Nephron (organoid): ENCODE measurements around the gene HPDL.

ENCODE experiments used
- H3K27ac Mint-ChIP-seq, 3 experiments: 2 replicates each; pipeline ENCODE4 v1.8.0; 2020; ENCODE audit warnings: mixed read lengths in 3 of 3, mild to moderate bottlenecking in 2 of 3, moderate library complexity in 1 of 3
- H3K27me3 Mint-ChIP-seq: 2 replicates; pipeline ENCODE4 v1.8.0; 2021; ENCODE audit warnings: low read depth, mild to moderate bottlenecking, moderate library complexity, mixed read lengths
- H3K36me3 Mint-ChIP-seq: 2 replicates; pipeline ENCODE4 v1.8.0; 2020; ENCODE audit warnings: low read depth, mixed read lengths
- H3K4me1 Mint-ChIP-seq: 2 replicates; pipeline ENCODE4 v1.8.0; 2020; ENCODE audit warnings: mixed read lengths
- H3K4me3 Mint-ChIP-seq, 3 experiments: 2 replicates each; pipeline ENCODE4 v1.8.0; 2020; ENCODE audit warnings: mild to moderate bottlenecking in 3 of 3, mixed read lengths in 3 of 3, moderate library complexity in 2 of 3
- H3K9me3 Mint-ChIP-seq: 2 replicates; pipeline ENCODE4 v1.8.0; 2020; ENCODE audit warnings: mixed read lengths
- TF ChIP-seq, protein P1 (sequence below), 3 experiments: fragments of 200-600 bp; sonication (generic); IDR thresholded peaks; one replicate each; pipeline ENCODE4 v1.5.0; 2021; ENCODE audit warnings: antibody characterized with exemption in 3 of 3; ENCODE audit not compliant: unreplicated experiment in 3 of 3

The HPDL gene

GRCh38 chr1:45345014-45345413 is 18.3 kb downstream of the HPDL start:
- Mint-ChIP-seq H3K4me3 (peak overlapping the region in 1 of 3 experiments; percentile 25), H3K27me3 (peaks cover 4% of the 10 kb centered on the region), H3K36me3 (peaks cover 40% of the 10 kb centered on the region), H3K9me3 (no peaks in the 10 kb centered on the region), H3K4me1 (peaks cover 25% of the 10 kb centered on the region), H3K27ac (no peak overlapping the region)
- TF ChIP-seq, protein P1, sequence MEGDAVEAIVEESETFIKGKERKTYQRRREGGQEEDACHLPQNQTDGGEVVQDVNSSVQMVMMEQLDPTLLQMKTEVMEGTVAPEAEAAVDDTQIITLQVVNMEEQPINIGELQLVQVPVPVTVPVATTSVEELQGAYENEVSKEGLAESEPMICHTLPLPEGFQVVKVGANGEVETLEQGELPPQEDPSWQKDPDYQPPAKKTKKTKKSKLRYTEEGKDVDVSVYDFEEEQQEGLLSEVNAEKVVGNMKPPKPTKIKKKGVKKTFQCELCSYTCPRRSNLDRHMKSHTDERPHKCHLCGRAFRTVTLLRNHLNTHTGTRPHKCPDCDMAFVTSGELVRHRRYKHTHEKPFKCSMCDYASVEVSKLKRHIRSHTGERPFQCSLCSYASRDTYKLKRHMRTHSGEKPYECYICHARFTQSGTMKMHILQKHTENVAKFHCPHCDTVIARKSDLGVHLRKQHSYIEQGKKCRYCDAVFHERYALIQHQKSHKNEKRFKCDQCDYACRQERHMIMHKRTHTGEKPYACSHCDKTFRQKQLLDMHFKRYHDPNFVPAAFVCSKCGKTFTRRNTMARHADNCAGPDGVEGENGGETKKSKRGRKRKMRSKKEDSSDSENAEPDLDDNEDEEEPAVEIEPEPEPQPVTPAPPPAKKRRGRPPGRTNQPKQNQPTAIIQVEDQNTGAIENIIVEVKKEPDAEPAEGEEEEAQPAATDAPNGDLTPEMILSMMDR (IDR thresholded peaks at IDR 0.05; ENCODE audit: unreplicated experiment in 3 of 3), result no peak

DNA sequence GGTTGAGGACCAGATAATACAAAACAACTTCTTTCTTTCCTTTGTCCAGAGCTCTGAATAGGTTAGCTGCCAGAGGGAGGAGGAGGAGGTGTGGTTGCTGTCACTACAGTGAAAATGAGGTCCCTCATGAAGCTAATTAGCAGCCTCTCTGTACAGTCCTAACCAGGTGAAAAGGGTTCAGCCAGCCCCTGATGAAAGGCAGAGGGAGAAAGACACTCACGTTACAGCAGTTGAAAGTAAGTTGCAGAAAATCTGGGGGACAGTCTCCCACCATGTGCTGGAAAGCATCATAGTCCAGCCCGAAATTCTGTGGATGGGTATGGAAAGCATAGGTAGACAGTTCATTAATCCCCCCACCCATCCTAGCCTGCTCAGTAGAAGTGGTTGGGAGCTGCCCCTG is 19.8 kb downstream of the HPDL start:
- Mint-ChIP-seq H3K27me3 (peaks cover 4% of the 10 kb centered on the region), H3K9me3 (no peaks in the 10 kb centered on the region)

GRCh38 chr1:45348020-45348419 is 21.3 kb downstream of the HPDL start:
- Mint-ChIP-seq H3K9me3 (no peaks in the 10 kb centered on the region), H3K4me1 (peaks cover 13% of the 10 kb centered on the region)
- TF ChIP-seq, protein P1 (IDR thresholded peaks at IDR 0.05; ENCODE audit: unreplicated experiment in 3 of 3), result no peak

More for the DNA sequence above, 19.8 kb downstream of the HPDL start:
- TF ChIP-seq, protein P1 (IDR thresholded peaks at IDR 0.05; ENCODE audit: unreplicated experiment in 3 of 3), result no peak
- H3K36me3 Mint-ChIP-seq, result peaks cover 35% of the 10 kb centered on the region
- no peak overlapping the region for H3K27ac Mint-ChIP-seq
- peaks cover 19% of the 10 kb centered on the region for H3K4me1 Mint-ChIP-seq
- no peak overlapping the region for H3K4me3 Mint-ChIP-seq

GRCh38 chr1:45348609-45348965 is 21.9 kb downstream of the HPDL start:
- TF ChIP-seq, protein P1 (IDR thresholded peaks at IDR 0.05; ENCODE audit: unreplicated experiment in 3 of 3), result no peak
- no peaks in the 10 kb centered on the region for H3K9me3 Mint-ChIP-seq
- H3K4me3 Mint-ChIP-seq, result no peak overlapping the region
- peaks cover 4% of the 10 kb centered on the region for H3K27me3 Mint-ChIP-seq
- peaks cover 13% of the 10 kb centered on the region for H3K4me1 Mint-ChIP-seq
- H3K36me3 Mint-ChIP-seq, result peaks cover 20% of the 10 kb centered on the region
- H3K27ac Mint-ChIP-seq, result peak overlapping the region in 1 of 3 experiments; percentile 5

More at GRCh38 chr1:45348020-45348419, 21.3 kb downstream of the HPDL start:
- Mint-ChIP-seq H3K27me3 (peaks cover 4% of the 10 kb centered on the region), H3K27ac (no peak overlapping the region), H3K4me3 (no peak overlapping the region), H3K36me3 (peaks cover 24% of the 10 kb centered on the region)

DNA sequence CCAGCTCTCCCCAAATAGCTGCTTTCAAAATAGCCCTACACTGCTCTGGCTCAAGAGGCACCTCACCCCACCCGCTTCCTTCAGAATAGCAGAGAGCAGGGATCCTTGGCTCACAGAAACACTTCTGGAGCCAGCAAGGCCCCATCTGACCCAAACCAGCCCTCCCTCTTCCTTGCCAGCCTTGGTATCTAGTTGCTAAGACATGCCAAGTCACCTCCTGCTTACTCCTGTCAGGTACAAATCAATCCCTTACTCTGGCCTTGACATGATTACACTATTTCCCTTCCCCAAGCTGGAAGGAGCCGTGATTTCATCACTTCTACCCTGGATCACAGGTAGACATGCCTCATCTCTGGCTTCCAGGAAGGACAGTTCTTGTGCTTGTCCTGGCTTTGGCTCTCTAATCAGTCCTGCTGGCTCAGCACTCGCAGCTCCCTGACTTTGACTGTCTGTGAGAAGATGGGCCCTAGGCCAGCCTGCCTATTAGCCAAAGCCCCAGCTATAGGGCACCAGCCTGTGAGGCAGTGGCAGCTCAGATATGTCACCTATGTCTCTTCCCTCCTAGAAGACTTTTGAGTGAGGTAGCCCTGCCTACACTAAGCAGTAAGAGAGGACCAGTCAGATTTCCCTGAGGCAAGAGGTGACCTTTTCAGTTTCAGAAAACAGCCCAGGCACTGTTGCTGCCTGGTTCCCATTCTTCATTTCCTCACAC is 22.4 kb downstream of the HPDL start:
- no peaks in the 10 kb centered on the region for H3K9me3 Mint-ChIP-seq
- peaks cover 15% of the 10 kb centered on the region for H3K36me3 Mint-ChIP-seq
- peaks cover 4% of the 10 kb centered on the region for H3K27me3 Mint-ChIP-seq
- no peak overlapping the region for H3K4me3 Mint-ChIP-seq
- TF ChIP-seq, protein P1 (IDR thresholded peaks at IDR 0.05; ENCODE audit: unreplicated experiment in 3 of 3), result no peak
- H3K4me1 Mint-ChIP-seq, result peaks cover 13% of the 10 kb centered on the region
- peak overlapping the region in 1 of 3 experiments; percentile 5 for H3K27ac Mint-ChIP-seq

- Mint-ChIP-seq H3K4me1 (peaks cover 13% of the 10 kb centered on the region), H3K27me3 (peaks cover 4% of the 10 kb centered on the region), H3K4me3 (no peak overlapping the region), H3K9me3 (no peaks in the 10 kb centered on the region), H3K27ac (no peak overlapping the region), H3K36me3 (no peaks in the 10 kb centered on the region)
- TF ChIP-seq, protein P1 (IDR thresholded peaks at IDR 0.05; ENCODE audit: unreplicated experiment in 3 of 3), result no peak
Observed at GRCh38 chr1:45351508-45351907, 24.8 kb downstream of the HPDL start.
